HG02588 (cell line): ENCODE data around the gene ZNF764.
A peak's percentile ranks its signal among the peaks of the same experiment; 100 is the strongest.
"Not testable (repeated sequence)": the region's sequence is repeated elsewhere in the genome, so short reads cannot be mapped to it uniquely, and the experiment has no call there.

ENCODE experiments used
- ATAC-seq: cut with Tn5 transposase; IDR thresholded peaks from one replicate; pipeline ENCODE4 v1.9.1; 2021; ENCODE audit warnings: mild to moderate bottlenecking, moderate library complexity; ENCODE audit not compliant: unreplicated experiment

The ZNF764 gene

DNA sequence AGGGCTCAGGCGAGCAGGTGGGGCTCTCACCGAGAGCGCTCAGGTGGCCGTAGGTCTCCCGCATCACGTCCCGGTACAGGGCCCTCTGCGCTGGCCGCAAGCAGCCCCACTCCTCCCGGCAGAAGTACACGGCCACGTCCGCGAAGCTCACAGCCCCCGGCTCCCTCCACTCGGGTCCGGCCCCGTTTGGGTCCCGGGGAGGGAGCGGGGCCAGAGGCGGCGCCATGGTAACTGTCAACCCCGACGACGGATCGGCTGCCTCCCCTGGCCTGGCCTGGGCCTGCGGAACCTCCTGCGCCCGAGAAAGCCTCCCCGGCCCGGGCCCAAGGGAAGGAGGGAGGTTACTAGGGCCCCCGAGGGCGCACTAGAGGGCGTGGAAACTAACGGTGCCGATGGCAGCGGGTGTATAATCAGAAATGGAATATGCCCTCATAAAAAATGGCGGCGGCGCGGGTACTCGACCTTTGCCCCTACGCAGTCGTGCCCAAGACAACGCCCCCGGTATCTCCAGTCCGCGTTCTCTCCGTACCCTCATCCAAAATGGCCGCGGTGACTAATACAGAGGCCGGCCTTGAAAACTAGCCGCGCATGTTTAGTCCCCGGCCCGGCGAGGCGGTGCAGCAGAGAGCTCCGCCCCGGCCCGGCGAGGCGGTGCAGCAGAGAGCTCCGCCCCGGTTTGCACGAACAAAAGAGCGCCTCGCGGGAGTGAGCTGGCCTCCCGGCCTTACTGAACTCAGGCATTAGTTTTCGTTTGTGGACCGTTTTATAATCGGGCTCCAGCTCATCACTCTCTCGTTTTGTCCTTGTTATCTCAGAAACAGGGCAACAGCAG lies at the start of gene ZNF764:
Gene ZNF764 (minus strand): TSS at position 418 of the 832 bp plus-strand sequence. CDS start 192 bp downstream, at position 226.
- peak; percentile 79 for ATAC-seq

DNA sequence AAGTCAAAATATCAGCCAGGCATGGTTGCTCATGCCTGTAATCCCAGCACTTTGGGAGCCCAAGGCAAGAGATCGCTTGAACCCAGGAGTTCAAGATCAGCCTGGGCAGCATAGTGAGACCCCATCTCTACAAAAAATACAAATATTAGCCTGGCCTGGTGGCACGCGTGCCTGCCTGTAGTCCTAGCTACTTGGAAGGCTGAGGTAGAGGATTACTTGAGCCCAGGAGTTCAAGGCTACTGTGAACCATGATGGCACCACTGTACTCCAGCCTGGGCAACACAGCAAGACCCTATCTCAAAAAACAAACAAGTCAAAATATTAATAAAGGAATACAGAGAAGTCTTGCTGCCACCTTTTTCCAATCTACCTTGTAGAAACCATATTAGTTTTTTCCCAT lies 47.8 kb upstream of the ZNF764 start:
- no peak for ATAC-seq

- no peak for ATAC-seq
Observed at GRCh38 chr16:30605158-30605557, 47.0 kb upstream of the ZNF764 start.

GRCh38 chr16:30604316-30604947 lies 46.3 kb upstream of the ZNF764 start:
- ATAC-seq, result no peak

- no peak for ATAC-seq
Observed at GRCh38 chr16:30603945-30604315, 45.8 kb upstream of the ZNF764 start.

- ATAC-seq, result no peak
Observed at GRCh38 chr16:30602616-30603277, 44.6 kb upstream of the ZNF764 start.

DNA sequence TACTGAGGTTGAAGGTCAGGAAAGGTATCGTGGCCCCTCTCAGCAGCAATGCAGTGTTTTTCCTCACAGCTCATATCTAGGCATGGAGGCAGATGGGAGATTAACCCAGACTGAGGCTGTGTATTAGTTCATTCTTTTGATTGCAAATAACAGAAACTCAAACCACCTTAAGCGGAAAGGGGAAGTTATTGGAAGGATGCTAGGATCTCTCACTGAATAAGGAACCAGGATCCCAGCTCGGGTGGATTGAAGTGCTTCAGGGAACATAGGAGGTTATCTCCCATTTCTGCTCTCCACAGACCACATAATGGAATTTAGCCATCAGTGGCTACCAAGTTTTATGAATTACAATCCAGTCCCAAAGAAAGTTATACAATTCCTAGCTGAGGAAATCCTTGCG lies 43.8 kb upstream of the ZNF764 start:
- ATAC-seq, result no peak

DNA sequence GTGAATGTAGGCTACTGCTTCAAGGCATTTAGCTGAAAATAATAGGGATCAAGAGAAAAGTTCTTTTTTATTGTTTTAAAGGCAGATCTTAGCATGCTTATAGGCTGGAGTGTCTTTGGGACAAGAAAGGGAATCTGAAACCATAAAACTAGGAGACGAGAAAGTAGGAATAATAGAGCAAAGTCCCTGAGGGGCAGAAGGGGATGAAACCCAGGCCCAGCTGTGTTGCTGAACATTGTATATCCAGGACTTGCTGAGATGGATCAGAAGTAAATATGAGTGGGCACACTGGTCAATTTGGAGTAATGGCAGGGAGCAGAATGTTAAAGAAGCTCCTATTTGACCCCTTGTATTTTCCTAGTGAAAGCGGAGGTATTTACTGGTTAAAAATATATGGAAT lies 42.8 kb upstream of the ZNF764 start:
- ATAC-seq, result no peak

- ATAC-seq, result no peak
Observed at GRCh38 chr16:30600215-30600614, 42.0 kb upstream of the ZNF764 start.

GRCh38 chr16:30592871-30593270 lies 34.7 kb upstream of the ZNF764 start:
- no peak for ATAC-seq

GRCh38 chr16:30590869-30591268 lies 32.7 kb upstream of the ZNF764 start:
- not testable (repeated sequence) for ATAC-seq

DNA sequence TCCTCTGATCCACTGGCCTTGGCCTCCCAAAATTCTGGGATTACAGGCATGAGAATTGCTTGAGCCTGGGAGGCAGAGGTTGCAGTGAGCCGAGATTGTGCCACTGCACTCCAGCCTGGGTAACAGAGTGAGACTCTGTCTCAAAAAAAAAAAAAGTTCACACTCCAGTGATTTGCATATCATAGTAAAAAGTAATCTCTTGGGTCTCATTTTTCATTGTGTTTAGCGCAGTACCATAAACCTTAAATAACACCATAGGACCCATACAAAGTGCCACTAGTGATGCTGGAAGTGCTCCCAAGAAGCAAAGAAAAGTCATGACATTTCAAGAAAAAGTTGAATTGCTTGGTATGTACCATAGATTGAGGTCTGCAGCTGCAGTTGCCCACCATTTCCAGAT lies 31.4 kb upstream of the ZNF764 start:
- not testable (repeated sequence) for ATAC-seq

DNA sequence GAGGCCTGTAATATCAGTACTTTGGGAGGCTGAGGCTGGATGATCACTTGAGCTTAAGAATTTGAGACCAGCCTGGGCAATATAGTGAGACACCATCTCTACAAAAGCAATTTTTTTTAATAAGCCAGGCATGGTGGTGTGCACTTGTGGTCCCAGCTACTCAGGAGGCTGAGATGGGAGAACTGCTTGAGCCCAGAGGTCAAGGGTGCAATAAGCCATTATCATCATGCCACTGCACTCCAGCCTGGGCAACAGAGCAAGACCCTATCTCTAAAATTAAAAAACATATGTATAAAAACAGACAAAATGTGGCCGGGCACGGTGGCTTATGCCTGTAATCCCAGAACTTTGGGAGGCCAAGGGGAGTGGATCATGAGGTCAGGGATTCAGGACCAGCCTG lies 30.5 kb upstream of the ZNF764 start:
- ATAC-seq, result no peak

- peak; percentile 90 for ATAC-seq
Observed at GRCh38 chr16:30585400-30586191, 27.4 kb upstream of the ZNF764 start, which contains the start of gene ZNF785. Gene ZNF785 (minus strand): TSS chr16:30585697. CDS start chr16:30585611, 86 bp downstream.

GRCh38 chr16:30585022-30585399 lies 26.8 kb upstream of the ZNF764 start:
- peak; percentile 15 for ATAC-seq

GRCh38 chr16:30582611-30583340 lies 24.6 kb upstream of the ZNF764 start:
- no peak for ATAC-seq

GRCh38 chr16:30581457-30581856 lies 23.3 kb upstream of the ZNF764 start:
- ATAC-seq, result no peak

DNA sequence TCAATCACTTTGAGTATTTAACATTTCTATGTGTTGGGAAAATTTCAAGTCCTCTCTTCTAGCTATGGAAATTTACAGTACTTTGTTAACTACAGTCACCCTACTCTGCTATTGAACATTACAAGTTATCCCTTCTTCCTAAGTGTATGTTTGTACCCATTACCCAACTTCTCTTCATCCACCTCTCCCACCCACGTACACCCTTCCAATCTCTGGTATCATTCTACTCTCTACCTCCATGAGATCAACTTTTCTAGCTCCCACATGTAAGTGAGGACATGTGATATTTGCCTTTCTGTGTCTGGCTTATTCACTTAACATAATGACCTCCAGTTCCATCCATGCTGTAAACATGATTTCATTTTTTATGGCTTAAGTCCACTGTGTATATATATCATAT lies 16.5 kb upstream of the ZNF764 start:
- ATAC-seq, result no peak

DNA sequence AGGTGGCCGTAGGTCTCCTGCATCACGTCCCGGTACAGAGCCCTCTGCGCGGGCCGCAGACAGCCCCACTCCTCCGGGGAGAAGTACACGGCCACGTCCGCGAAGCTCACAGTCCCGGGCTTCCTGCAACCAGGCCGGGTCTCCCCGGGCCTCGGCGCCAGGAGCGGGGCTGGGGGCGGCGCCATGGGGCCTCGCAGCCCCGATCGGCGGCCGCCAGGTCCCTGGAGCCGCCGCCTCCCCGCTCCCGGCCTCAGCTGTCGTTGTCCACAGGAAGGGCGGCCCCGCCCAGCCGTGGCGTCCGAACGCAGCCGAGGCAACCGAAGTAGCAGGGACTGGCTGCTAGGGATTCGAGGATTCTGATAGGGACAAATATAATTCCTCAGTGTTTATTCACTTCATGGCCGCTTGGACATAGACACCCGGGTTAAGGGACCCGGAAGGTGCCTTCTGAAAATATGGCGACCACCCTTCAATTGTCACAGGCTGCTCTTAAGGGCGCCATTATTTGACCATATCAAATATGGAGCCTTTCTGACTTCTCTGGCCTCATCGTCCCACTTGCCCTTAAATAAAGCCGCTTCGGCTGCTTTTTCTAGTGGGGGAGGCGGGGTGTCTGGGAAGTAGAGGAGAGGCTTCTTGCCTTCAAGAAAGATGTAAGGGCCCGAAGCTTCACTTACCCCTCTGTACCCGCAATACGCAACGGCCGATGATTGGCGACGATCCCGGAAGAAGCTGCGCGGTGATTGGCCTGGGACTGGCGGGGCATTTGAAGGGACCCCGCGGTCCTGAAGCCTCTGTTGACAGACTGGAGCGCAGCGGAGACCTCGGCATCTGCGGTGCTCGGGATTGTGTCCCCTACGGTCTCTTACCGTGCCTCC lies 13.5 kb upstream of the ZNF764 start, which contains the start of gene ZNF688:
Gene ZNF688 (minus strand): TSS at position 270 of the 878 bp plus-strand sequence. CDS start 85 bp downstream, at position 185.
- ATAC-seq, result peak; percentile 72
